Mucosa of gallbladder (tissue), 1 donor: ENCODE results near the gene KRT26. TPM values are rescaled to one million over a fixed set of nuclear protein-coding genes. Genes with fewer than 3 reads are reported as not detected.
A peak's percentile ranks its signal among the peaks of the same experiment; 100 is the strongest.
"Not testable (repeated sequence)": the region's sequence is repeated elsewhere in the genome, so short reads cannot be mapped to it uniquely, and the experiment has no call there.

Experiments
- DNase-seq: peaks from one replicate; pipeline ENCODE4 v3.0.0-alpha.2; 2020; ENCODE audit warnings: low spot score
- total RNA-seq: library from RNA; stranded (reverse); gene quantifications from one replicate; pipeline ENCODE4 v1.2.1, GENCODE V29; 2021
- donor health status: DM: no; HTN: no; CAD: no.

Gene KRT26, protein sequence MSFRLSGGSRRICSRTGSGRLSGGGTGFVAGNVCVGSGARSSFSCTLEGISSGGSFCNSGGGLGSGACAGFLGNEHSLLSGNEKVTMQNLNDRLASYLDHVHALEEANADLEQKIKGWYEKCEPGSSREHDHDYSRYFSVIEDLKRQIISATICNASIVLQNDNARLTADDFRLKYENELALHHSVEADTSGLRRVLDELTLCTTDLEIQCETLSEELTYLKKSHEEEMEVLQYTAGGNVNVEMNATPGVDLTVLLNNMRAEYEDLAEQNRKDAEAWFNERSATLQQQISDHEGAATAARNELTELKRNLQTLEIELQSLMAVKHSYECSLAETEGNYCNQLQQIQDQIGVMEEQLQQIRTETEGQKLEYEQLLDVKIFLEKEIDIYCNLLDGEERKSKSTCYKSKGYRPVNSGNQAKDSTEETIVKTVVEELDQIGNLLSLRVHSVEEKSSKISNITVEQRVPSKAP
- not detected for total RNA-seq

DNA sequence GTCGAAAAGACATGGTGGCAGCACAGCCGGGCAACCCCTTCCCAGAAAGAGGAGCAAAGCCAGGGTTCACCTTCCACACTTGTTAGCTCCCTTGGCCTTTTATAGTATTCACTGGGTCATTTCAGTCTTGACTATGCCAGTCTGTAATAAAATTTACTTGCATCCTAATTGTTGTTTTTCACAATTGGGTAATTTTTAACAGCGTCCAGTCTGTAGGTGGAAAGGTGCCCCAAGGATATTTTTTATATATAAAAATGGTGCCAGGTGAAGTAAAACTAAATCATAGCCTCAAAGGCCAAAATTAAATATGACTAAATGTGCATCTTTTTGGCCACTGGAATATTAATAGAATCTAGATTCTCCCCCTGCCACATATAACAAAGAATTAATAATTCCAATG, at the start of gene KRT26:
TSS of gene KRT26 (minus strand) at position 101 of the 400 bp plus-strand sequence. CDS start at position 13, 88 bp downstream.
- no peak for DNase-seq

DNA sequence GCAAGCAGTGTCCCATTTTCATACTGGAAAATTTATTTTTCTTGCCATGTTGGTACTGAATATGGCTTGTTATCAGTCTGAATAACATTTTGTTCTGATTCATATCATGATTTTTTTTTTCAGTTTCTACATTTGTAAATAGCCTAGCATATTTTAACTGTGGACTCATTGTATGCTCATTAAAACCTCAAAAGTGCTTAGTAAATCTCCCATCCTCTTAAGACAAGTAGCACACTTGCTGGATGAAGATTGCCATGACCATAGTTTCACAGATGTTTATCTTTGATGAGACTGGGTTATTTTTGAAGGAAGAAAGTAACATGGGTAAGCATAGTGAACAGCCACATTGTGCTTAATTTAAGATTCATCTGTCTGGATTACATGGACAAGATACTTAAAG, 49.5 kb upstream of the KRT26 start:
- DNase-seq = no peak

DNA sequence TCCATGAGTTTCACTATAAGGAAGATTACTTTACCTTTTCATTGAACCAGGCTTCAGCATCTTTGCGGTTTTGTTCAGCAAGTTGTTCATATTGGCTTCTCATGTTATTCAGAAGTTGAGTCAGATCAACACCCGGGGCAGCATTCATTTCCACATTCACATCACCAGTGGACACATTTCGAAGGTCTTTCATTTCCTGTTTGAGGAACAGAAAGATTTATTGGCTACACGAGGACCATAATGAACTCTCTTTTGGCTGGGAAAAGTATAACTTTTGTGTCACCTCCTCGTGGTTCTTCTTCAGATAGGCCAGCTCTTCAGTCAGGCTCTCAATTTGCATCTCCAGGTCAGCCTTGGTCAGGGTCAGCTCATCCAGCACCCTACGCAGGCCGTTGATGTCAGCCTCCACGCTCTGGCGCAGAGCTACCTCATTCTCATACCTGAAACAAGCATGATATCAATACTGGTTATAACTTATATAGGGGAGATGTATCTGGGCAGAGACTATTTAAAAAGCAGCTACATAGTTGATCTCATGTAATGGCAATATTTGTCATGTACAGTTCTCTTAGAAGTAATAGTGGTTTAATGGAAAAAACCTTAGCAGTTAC, 48.3 kb upstream of the KRT26 start:
- DNase-seq = no peak

DNA sequence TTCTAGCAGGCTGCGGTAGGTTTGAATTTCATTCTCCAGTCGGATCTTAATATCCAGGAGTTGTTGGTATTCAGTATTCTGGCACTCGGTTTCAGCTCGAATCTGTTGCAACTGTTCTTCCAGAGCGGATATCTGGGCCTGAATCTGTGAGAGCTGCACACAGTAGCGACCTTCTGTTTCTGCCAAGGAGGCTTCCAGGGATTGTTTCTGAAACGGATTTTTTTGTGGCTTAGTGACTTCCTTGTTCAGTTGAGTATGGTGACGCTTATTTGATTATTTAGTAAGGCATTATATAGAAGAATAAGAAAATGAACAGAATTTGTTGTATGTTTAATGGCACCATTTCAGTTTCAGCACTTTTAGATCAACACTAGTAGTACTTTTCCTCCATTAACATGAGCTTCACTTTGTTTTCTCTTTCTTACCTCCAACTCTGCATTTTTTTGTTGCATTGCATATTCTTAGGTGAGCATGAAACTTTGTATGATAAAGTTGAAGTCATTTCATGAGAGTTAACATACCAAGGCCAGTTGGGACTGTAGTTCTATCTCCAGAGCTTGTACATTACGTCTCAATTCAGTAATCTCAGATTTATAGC, 47.6 kb upstream of the KRT26 start:
- no peak for DNase-seq

DNA sequence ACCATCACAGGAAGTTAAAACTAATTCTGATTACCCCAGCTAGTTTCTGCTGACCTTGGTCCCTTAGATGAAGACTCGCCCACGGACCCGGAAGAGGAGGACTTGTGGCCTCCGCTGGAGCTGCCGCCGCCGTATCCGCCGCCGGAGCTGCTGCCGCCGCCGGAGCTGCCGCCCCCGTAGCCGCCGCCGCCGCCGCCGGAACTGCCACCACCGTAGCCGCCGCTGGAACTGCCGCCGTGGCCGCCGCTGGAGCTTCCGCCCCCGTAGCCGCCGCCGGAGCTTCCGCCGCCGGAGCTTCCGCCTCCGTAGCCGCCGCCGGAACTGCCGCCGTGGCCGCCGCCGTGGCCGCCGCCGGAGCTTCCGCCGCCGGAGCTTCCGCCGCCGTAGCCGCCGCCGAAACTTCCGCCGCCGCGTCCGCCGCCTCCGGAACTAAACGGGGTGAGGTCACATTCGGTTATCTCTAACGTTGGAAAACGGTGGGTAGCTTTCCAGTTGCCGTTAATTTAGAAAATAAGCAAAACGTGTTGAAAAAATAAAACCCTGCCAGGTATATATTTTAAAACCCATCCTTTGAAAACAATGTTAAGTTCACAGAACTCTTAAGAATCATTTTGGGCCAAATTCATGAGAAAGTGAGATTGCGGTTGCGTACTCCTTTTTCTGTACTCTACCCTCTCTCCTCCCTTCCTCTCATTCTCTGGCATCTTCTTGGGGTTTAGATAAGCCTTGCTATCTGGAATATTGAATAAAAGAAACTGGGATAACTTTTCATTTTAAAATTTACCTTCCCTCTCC, 46.9 kb upstream of the KRT26 start:
- peak; percentile 74 for DNase-seq

DNA sequence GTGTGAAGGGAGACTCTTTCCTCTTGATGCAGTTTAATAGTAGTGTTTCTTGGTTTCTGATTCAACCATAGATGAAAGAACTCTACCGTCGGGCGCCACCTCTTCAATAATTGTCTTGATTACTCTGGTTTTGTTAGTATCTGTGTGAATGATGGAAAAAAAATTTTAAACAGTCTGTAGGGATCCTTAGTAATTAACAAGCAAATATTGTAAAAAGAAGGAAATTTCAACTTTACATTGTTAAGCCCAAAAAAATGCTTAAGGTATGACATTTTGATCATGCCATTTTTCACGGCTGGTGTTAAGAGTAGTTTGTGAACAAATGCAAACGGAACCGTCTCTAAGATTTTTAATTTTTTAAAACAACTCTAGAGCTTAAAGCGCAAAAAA, 46.3 kb upstream of the KRT26 start:
- no peak for DNase-seq

DNA sequence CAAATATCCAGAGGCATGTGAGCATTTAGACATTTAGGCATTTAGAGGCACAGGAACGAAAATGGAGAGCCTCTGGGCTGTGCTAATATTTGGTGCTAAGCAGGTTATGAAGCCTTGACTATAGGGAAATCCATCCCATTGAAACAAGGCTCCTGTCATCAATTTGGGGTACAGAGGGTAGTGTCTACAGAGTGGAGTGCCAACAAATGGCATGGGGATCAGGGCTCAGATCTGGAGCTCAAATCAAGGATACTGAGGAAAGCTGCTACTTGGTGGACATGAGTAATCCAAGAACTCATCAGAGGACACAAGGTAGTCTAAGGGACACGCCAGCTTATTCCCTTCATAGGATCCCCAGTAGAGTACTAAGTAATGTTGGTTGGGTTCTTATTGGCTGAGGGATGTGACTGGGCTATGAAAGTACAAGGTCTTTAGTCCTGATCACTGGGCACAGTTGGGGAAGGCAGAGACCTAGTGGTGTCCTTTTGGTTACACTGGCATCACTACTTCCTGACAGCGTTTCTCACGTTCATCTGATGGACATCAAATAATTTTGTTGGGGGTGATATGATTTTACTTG, 45.2 kb upstream of the KRT26 start:
- DNase-seq = no peak

DNA sequence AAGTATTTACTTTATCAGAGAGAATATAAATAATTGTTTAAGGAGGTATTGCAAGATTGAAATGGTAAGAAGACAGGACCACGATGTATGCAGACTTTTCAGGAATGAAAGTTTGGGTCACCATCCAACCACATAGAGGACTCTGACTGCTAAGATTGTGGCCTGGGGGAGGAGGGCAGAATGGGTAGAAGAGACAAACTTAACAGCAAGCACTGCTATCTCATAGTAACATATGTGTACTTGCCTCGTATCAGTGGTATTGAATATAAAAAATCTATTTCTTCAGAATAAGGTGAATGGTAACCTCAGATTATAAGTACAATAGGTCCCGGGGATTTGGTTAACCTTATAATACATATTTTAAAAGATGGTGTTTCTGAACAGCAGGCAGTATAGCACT, 44.6 kb upstream of the KRT26 start:
- DNase-seq = no peak

DNA sequence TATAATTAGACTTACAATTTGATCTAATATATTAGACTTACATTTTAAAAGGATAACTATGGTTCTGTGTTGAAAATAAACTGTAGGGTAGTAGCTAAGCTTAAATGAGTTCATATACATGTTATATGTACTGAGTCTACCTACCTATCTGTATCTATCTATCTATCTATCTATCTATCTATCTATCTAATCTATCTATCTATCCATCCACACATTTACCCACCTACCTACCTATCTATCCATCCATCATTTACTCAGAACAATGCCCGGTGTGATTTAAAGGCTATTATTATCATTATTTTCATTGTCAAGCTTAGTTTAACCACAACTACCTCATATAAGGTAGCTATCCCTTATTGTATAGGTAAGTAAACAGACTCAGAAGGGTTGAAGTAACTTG, 43.4 kb upstream of the KRT26 start:
- no peak for DNase-seq

DNA sequence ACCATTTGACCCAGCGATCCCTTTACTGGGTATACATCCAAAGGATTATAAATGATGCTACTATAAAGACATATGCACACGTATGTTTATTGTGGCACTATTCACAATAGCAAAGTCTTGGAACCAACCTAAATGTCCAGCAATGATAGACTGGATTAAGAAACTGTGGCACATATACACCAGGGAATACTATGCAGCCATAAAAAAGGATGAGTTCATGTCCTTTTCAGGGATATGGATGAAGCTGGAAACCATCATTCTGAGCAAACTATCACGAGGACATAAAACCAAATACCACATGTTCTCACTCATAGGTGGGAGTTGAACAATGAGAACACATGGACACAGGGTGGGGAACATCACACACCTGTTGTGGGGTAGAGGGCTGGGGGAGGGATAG, 42.7 kb upstream of the KRT26 start:
- not testable (repeated sequence) for DNase-seq

DNA sequence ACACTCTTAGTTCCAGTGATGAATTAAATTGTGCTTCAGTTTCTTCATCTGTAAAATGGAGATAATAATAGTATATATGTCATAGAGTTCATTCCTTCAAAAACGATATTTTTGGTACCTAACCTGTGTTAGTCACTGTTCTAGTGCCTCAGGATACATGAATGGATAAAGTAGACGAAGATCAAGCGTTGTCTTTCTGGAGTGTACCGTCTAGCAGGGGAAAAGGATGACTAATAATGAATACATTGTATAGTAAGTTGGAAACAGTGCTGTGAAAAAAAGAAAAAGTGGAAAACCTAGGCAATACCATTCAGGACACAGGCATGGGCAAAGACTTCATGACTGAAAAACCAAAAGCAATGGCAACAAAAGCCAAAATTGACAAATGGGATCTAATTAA, 41.8 kb upstream of the KRT26 start:
- no peak for DNase-seq

DNA sequence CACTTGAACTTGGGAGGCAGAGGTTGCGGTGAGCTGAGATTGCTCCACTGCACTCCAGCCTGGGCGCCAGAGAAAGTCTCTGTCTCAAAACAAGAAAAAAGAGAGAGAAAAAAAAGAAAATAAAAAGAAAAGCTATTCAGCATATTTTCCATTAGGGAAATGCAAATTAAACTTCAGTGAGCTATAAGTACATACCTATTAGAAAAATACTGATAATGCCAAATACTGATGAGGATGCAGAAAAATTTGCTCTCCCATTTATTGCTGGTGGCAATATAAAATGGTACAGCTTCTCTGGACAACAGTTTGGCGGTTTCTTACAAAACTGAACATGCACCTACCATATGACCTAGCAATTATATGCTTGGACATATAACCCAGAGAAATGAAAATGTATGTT, 40.6 kb upstream of the KRT26 start:
- no peak for DNase-seq

DNA sequence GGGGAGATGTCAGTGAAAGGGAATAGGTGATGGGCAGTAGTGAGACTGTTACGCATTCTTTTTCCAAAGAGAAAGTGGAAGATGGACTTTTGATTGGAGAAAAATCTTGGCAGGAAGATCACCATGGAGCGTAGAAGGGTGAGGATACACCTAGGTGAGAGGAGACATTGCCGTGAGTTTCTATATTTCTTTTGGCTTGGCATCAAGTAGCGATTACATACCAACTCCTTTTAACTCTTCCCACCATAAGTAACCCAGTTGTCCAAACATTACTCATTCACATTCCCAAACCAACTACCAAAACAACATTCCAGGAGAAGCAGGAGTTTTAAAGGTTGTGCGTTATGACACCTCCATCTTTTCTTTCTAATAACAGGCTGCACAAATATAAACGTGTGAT, 38.5 kb upstream of the KRT26 start:
- DNase-seq = no peak

DNA sequence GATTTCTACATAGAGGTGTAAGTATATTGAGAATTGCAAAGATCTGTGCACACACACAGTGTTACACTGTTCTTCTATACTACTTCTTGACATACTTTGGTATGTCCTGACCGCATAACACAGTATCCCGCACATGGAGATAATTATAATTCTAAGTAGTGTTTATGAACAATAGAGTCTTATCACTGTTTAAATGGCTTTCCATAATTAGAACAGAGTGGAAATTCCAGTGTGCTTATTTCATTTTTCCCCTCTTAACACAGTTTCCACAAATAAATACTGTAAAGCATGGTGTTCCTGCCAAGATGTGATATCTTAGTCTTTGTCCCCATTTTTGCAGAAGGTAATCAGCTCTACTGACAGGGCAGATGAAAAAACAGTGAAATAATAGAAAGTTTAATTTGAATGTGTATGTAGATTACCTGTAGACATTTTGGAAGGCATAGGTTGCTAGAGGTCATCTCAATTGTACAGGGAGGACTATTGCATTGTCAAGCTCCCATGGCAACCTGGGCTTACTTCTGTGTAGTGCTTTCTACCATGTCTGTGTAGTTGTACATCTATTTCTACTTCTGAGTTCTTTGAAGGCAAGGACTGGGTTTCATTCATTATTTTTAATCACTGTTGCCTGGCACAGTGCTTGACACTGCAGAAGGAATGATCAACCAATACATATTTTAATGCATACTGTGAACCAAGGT, 37.9 kb upstream of the KRT26 start:
- no peak for DNase-seq

DNA sequence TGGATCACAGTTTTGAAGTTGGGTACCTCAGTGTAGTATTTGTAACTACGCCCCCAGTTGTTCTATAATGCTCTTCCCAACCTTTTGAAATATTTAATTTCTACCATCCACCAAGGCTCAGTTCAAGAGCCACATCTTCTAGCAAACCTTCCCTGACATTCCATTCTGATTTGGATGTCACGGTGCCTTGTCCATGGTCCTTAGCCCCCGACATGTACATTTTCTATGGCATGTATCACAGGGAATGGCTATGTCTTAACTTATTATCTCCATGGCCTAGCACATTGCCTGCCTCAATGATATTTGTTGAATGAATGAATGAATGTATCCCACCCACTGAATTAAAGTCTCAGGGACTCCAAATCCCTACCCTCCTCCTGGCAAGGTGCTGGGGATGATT, 34.1 kb upstream of the KRT26 start:
- DNase-seq = no peak

DNA sequence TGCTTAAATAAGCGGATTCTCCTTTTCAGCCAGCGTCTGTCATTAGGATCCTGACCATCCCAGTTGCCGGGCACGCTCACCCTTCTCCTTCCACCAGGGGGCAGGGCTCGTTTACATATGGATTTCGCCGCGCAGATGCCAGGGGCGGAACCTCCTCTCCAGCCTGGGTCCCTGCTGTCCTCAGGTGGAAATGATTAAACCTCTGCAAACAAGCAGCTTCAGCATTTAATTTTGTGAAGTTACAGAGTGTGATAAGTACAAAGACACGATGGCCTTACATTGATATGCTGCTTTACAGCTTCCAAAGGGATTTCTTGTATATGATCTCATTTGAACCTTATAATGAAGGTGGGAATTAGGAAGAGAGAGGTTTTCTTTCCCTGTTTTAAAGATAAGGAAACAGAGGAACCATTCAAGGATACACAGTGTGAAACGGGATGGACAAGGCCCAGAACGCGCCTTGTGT, 31.6 kb upstream of the KRT26 start:
- DNase-seq = peak; percentile 84

DNA sequence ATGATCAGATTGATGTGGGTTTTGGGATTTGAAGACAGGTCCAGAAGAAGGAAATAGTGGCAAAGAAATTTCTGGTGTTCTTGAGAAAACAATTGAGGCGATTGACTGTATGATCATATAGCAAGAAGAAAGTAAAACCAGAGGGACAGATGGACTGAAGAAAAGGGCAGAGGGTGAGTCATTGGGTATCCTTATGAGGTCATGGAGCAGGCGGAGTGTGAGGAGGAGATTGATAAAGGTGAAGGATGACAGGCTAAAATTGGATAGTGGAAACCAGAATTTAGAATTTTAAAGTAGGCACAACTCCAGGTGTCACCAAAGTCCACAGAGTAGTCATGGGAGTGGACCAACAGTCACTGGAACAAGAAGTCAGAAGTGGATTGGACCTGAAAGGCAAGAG, 29.2 kb upstream of the KRT26 start:
- DNase-seq = no peak

DNA sequence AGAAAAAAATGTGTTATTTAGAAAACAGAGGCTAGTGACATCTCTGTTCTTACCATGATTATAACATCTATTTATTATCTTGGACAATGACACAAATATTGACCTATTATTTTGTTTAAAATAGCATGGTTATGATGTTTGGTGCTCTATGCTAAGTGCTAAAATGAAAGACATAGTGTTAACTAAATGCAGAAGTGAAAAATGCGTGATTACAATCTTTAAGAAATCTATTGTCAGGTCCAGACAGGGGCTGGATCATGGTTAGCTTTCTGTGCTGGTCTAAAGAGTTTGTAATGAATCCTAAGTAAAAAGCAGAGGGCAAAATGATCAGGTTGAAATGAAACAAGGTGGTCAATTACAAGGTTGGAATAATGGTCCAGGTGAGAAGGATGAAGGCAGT, 28.4 kb upstream of the KRT26 start:
- DNase-seq = no peak

DNA sequence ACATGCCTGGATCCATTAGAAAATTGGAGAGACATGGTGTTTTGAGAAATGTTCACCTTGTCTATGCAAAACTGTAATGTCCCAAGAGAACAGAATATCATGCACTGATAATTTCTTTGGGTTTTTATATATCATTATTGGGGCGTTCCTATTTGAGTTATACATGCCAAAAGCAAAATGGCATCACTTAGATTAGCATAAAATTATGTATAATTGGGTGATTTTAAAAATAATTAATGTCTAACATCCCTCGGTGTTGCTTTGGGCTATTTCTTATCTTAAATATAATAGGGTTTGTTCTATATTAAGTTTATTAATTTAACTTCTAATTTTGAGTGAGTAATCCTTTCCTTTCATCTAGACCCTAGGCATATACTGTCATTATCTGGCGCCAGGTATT, 27.9 kb upstream of the KRT26 start, which contains the start of gene KRT28:
TSS of gene KRT28 (minus strand) at position 101 of the 400 bp plus-strand sequence. CDS start at position 35, 66 bp downstream.
- DNase-seq = no peak

DNA sequence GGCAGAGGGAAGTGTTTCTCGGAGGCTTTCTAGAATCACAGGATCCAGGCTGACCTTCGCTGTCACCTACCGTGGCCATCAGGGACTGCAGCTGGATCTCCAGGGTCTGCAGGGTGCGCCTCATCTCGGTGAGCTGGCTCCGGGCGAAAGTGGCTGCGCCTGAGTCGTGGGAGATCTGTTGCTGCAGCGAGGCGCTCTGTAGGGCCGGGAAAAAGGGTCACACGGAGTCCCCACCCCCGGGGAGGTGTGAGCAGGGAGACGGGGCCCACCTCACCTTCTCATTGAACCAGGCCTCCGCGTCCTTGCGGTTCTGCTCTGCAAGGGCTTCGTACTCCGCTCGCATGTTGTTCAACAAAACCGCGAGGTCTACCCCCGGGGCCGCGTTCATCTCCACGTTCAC, 24.8 kb upstream of the KRT26 start:
- DNase-seq = no peak
